SK-N-MC (cell line): ENCODE data around the gene CSMD2.

Experiments
- EZH2 ChIP-seq: fragments of 200-600 bp; sonication (generic); IDR thresholded peaks from one replicate; pipeline ENCODE4 v1.6.1; 2017; ENCODE audit warnings: antibody characterized with exemption
- FOXP2 ChIP-seq: optimal IDR thresholded peaks from 2 replicates; pipeline ENCODE3; 2011; ENCODE audit warnings: mild to moderate bottlenecking, moderate library complexity; ENCODE audit not compliant: insufficient read depth; ENCODE audit errors: extremely low read length, control extremely low read depth
- POLR2AphosphoS5 ChIP-seq: IDR thresholded peaks from 2 replicates; pipeline ENCODE4 v1.6.1; 2012; ENCODE audit warnings: mild to moderate bottlenecking, low read depth, low read length, borderline replicate concordance

DNA sequence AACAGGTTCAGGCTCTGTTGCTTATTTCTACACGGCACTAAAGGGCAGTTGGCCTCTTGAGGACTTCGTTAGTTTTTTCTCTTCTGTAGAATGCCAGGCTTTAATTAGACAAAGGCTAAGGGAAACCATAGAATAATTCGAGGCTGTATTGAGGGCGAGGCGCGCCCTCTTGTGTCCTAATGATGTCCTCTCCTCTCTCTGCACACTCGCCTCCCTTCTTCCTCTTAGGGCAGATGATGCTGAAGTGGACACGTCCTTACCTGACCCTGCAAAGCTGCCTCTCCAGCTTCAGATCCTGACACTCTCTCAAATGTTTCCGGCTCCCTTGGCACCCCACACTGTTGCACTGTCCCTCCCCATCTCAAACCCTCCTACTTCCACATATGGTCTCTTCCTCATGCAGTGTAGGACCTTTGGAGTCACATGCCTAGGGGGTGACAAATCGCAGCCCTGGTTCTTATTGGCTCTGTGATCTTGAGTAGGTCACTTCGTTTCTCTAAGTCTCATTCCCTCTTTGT is 694.5 kb downstream of the CSMD2 start:
- TF ChIP-seq POLR2AphosphoS5, result no peak
- no peak for TF ChIP-seq EZH2
- no peak for TF ChIP-seq FOXP2
